ENCODE measurements around the gene C1orf105.
"Not testable (repeated sequence)": the region's sequence is repeated elsewhere in the genome, so short reads cannot be mapped to it uniquely, and the experiment has no call there.

The C1orf105 gene

GRCh38 chr1:172420385-172420784, at the start of gene C1orf105:
Gene C1orf105 (plus strand): TSS chr1:172420685. CDS start chr1:172420886, 201 bp downstream.
- DNase-seq (ENCODE audit: low read depth in 1 of 2, low spot score in 1 of 2) = no peak

- not testable (repeated sequence) for DNase-seq (ENCODE audit: low read depth in 1 of 2, low spot score in 1 of 2)
Observed at GRCh38 chr1:172371646-172372045, 48.8 kb upstream of the C1orf105 start.

GRCh38 chr1:172373864-172374263, 46.6 kb upstream of the C1orf105 start:
- no peak for DNase-seq (ENCODE audit: low read depth in 1 of 2, low spot score in 1 of 2)

- no peak for DNase-seq (ENCODE audit: low read depth in 1 of 2, low spot score in 1 of 2)
Observed at GRCh38 chr1:172375211-172375631, 45.3 kb upstream of the C1orf105 start.

GRCh38 chr1:172376431-172376830, 44.1 kb upstream of the C1orf105 start:
- DNase-seq (ENCODE audit: low read depth in 1 of 2, low spot score in 1 of 2) = no peak

- DNase-seq (ENCODE audit: low read depth in 1 of 2, low spot score in 1 of 2) = no peak
Observed at GRCh38 chr1:172377565-172377964, 42.9 kb upstream of the C1orf105 start.

- no peak for DNase-seq (ENCODE audit: low read depth in 1 of 2, low spot score in 1 of 2)
Observed at GRCh38 chr1:172378109-172378760, 42.2 kb upstream of the C1orf105 start.

GRCh38 chr1:172380441-172381244, 39.8 kb upstream of the C1orf105 start:
- DNase-seq (ENCODE audit: low read depth in 1 of 2, low spot score in 1 of 2) = no peak

GRCh38 chr1:172381946-172382345, 38.5 kb upstream of the C1orf105 start:
- no peak for DNase-seq (ENCODE audit: low read depth in 1 of 2, low spot score in 1 of 2)

GRCh38 chr1:172382406-172382805, 38.1 kb upstream of the C1orf105 start:
- DNase-seq (ENCODE audit: low read depth in 1 of 2, low spot score in 1 of 2) = no peak

GRCh38 chr1:172382990-172383389, 37.5 kb upstream of the C1orf105 start:
- no peak for DNase-seq (ENCODE audit: low read depth in 1 of 2, low spot score in 1 of 2)

- DNase-seq (ENCODE audit: low read depth in 1 of 2, low spot score in 1 of 2) = no peak
Observed at GRCh38 chr1:172383536-172383935, 36.9 kb upstream of the C1orf105 start.

- DNase-seq (ENCODE audit: low read depth in 1 of 2, low spot score in 1 of 2) = no peak
Observed at GRCh38 chr1:172384656-172385055, 35.8 kb upstream of the C1orf105 start.

GRCh38 chr1:172386046-172386445, 34.4 kb upstream of the C1orf105 start:
- no peak for DNase-seq (ENCODE audit: low read depth in 1 of 2, low spot score in 1 of 2)

GRCh38 chr1:172388490-172388889, 32.0 kb upstream of the C1orf105 start:
- DNase-seq (ENCODE audit: low read depth in 1 of 2, low spot score in 1 of 2) = no peak

- no peak for DNase-seq (ENCODE audit: low read depth in 1 of 2, low spot score in 1 of 2)
Observed at GRCh38 chr1:172390301-172390682, 30.2 kb upstream of the C1orf105 start.

GRCh38 chr1:172390683-172391551, 29.6 kb upstream of the C1orf105 start:
- no peak for DNase-seq (ENCODE audit: low read depth in 1 of 2, low spot score in 1 of 2)

GRCh38 chr1:172391976-172392375, 28.5 kb upstream of the C1orf105 start:
- no peak for DNase-seq (ENCODE audit: low read depth in 1 of 2, low spot score in 1 of 2)

GRCh38 chr1:172393354-172393753, 27.1 kb upstream of the C1orf105 start:
- DNase-seq (ENCODE audit: low read depth in 1 of 2, low spot score in 1 of 2) = no peak

GRCh38 chr1:172394141-172394751, 26.2 kb upstream of the C1orf105 start:
- DNase-seq (ENCODE audit: low read depth in 1 of 2, low spot score in 1 of 2) = peak; percentile 17 to 31

GRCh38 chr1:172394811-172395210, 25.7 kb upstream of the C1orf105 start:
- DNase-seq (ENCODE audit: low read depth in 1 of 2, low spot score in 1 of 2) = no peak
